ENCODE results near the gene HMCN1.

Gene HMCN1

DNA sequence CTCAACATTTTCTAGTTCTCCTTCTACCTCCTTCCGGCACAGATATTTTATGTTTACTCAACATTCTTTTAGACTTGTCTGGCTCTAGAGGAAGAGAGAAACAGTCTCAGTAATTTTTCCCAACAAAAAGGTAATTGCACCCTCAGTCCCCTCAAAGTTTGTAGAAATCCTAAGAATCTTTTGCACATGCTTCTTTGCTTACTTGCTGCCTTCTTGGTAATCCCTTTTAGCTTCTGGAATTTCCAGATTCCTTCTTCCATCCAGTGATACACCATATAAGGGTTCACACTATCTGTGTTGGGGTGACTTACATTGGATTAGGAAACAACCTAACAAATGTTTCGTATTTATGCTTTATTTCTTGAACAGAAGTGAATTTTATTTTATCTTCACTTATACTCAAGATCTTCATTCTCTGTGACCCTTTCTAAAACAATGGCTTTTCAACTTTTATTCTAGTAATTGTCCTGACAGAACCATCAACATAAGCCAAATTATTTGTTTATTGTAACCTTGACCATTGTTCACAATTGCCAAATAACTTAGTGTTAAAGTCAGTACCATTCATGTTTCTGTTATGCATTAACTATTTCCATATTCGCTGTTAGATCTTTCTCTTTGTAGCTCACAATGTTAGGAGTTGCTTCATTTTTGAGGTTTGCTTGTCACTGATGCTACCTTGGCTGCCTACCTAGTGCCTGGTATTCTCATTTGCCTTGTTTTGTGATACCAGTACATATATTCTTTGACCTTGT, 238.1 kb downstream of the HMCN1 start:
- DNase-seq, result no peak

GRCh38 chr1:185973645-185974044, 239.5 kb downstream of the HMCN1 start:
- no peak for DNase-seq

DNA sequence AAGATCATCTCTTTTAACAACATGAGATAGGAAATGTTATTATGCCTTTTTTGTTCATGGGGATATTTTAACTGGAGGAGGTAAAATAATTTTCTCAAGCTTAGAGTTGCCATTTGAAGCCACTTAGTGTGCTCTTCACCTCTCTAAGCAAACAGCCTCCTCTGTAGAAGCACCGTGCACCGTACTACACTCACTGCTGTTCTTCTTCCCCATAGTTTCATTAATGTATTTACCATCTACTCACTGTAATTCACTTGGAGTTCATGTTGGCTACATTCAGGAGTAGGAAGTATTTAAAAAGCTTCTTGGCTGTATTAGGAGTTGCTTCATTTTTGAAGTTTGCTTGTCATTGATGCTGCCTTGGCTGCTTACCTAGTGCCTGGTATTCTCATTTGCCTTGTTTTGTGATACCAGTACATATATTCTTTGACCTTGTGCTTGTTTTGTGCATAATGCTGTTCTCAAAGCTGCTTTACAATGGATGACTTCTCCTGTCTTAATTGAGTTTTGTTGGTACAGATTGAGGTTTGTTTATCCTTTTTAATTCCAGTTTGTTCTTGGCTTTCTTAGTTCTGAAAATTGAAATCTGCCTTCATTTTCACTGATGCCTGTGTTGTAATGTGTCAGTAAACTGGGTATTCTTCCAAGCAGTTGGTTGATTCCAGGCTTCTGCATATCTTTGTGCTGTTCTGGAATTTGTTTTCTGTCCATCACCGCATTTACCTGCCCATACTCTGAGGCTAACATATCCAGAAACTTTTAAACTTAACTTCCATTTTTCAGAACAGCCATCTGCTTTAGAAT, 240.4 kb downstream of the HMCN1 start:
- DNase-seq, result no peak

- no peak for DNase-seq
Observed at GRCh38 chr1:185980891-185981290, 246.7 kb downstream of the HMCN1 start.

GRCh38 chr1:185984113-185984836, 250.1 kb downstream of the HMCN1 start:
- DNase-seq, result no peak

- DNase-seq, result no peak
Observed at GRCh38 chr1:185987611-185988321, 253.6 kb downstream of the HMCN1 start.

DNA sequence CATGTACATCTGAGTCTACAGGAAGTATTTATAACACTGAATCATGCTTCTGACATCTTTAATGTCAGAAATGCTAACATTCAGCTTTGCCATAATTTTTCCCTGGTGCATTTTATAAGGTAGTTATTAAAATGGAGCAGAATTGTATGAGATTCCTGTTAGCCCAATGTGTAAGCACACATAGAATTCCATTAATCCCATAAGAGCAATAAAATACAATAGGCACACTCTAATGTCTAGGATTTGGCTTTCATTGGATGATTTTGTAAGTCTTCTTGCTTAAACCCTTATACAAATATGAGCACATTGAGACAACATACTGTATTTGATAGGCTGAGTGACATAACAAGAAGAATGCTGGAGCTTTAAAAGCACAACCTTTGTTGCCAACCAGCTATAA, 256.4 kb downstream of the HMCN1 start:
- DNase-seq, result no peak

DNA sequence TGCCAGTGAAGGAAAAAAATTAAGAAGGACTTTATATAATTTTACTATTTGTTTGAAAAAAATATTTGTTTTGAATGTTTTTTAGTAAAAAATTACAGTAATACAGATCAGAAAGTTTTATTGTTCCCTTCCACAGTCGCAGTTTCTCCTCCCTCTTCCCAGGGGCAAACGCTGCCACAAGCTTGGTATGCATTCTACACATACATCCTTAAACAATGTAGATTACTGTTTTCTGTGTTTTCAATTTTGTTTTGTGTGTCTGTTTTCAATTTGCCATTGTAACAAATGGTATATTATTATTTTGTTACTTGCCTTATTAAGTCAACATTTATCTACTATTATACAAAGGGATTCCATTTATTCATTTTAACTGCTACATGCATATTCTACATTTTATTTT, 257.1 kb downstream of the HMCN1 start:
- no peak for DNase-seq

GRCh38 chr1:185996211-185996610, 262.0 kb downstream of the HMCN1 start:
- no peak for DNase-seq

- DNase-seq, result no peak
Observed at GRCh38 chr1:185998391-185998790, 264.2 kb downstream of the HMCN1 start.

- no peak for DNase-seq
Observed at GRCh38 chr1:186002406-186002805, 268.2 kb downstream of the HMCN1 start.

DNA sequence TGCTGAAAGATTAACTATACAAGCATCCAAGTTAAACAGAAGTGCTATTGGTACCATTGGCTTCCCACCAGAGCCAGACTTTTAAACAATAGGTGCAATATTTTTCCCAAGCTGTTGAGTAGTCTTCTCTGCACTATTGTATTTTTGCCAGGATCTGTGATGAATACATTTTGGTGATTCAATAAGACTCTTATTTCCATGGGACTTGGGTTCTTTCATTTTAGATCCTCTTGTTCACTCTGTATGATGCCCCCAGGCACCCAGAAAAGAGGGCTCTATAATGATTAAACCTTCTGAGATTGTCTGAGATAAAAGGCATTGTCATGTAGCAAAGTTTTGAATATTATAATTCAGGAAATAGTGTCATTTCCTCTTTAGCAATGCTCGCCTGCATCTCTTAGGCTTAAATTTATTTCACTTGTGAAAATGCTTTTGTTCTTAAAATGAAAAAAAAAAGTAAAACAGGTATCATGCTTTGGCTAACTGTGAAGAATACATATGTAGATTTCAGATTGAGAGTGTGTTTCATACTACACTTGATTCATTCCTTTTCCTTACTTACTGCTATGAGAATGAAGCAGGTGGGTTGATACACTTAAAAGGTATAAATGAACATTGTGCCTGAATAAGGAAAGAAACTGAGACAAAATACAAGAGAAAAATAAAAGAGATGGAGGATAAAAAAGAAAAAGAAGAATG, 275.0 kb downstream of the HMCN1 start:
- DNase-seq, result no peak

DNA sequence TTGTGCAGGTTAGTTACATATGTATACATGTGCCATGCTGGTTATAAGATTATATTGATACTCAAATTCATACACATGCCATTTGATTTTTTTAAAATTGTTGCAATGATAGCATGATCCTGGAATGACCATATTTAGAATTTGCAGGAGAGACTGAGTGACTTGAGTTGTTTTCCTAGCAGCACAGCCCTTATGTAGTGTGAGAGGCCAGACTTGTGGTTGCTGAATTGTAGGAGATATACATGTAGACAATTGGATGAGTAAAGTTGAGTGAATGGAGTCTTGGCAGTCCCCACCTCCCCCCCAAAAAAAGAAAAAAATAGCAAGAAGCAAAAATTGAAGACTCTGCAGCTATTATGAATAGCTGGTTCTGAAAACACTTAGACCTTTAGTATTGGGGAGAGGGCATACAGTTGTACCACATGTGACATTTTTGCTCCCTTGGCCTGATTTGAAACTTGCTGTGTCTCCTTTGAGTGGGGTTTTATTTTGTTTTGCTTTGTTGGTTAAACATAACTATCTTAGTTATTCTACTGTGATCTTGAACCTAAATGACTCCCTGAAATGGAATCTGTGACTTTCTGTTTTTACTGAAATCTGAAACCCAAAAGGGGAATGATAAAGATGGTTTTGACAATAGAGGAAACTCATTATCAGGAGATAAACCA, 280.3 kb downstream of the HMCN1 start:
- DNase-seq, result no peak

DNA sequence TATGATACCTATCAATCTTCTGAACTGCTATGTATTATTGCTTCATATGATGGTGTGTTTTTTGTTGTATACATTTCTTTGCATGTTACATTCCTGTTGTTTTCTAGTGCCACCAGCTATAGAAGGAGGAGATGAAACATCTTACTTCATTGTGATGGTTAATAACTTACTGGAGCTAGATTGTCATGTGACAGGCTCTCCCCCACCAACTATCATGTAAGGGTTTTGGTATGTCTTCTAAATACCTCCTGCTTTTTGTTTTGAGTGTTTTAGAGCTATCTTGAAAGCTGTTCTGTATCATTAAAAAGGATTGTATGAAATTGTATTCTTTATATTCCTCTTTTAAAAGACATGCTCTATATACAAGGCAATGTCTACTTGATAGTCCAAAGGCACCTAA, 282.7 kb downstream of the HMCN1 start:
- no peak for DNase-seq

- no peak for DNase-seq
Observed at GRCh38 chr1:186022184-186022583, 288.0 kb downstream of the HMCN1 start.

GRCh38 chr1:186026946-186027345, 292.8 kb downstream of the HMCN1 start:
- DNase-seq, result no peak

DNA sequence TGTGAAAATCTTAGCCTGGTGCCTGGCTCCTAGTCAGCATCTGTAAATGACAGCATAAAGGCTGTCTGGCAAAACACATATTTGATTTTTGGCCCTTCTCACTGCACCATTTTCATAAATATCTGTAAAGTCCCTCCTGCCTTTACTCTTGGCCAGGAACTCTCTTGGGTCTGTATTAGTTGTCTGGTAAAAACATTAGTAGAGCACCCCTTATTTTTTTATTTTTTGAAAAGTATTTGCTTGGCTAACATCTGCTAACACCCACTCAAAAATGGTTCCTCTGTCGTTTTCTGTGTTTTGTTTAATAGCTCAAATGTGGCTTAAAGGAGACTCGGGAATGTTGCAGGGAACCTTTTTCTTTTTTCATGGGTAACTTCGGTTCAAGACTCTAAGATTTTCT, 293.4 kb downstream of the HMCN1 start:
- DNase-seq, result no peak

GRCh38 chr1:186030453-186030852, 296.3 kb downstream of the HMCN1 start:
- no peak for DNase-seq

DNA sequence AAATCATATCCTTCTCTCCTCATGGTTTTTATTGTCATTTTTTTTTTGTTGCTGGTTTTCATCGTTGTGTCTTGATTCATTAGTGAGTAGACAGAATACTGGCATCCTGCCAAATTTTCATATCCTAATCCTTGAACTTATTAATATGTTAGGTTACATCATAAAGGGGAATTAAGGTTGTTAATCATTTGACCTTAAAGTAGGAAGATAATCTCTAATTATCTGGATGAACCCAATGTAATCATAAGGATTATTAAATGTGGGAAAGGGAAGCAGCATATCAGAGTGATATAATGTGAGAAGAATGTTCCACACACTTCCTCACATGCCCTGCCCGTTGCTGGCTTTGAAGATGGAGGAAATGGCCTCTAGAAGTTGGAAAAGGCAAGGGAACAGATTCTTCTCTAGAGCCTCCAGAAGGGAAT, 299.7 kb downstream of the HMCN1 start:
- DNase-seq, result no peak

DNA sequence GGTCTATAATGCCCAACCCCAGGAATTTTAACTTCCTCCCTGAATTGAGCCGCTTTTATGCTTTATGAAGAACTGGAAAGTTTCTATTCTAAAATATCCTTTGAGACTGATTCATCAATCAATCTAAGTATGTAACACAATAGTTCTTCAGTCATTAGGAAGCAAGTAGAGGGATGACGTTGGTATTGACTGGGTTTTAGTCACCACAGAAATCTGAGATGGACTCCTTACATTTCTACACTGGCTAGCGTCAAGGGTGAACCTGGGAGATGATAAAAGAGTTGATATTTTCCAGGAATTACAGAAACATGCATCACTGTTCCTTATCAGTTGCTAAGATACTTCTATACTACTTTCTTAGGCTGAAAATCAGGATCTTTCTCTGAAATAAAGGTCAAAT, 308.0 kb downstream of the HMCN1 start:
- DNase-seq, result no peak

DNA sequence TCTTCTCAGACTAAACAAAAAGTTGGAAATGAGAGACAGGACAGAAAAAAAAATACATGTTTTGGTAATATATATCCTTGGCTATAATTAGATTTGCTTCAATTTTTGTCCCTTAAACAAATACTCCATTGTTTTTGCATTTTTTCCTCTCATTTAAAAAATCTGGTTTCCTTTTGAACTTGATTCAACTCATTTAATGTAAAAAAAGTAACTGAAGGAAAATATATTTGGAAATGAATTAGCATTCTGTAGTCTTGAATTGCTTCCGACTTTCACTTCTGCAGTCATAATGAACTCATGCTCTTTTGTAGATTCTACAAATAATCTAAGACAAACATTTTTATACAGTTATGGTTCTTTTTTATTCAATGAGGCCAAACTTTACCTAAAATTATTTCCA, 309.1 kb downstream of the HMCN1 start:
- DNase-seq, result no peak

All from CD4-positive, alpha-beta T cell treated with Interleukin-10 for 1 hour (primary cell).